Stimulated activated CD4-positive, alpha-beta T cell treated with anti-CD3 and anti-CD28 coated beads, Interleukin-15, amount 100 ng/mL, for 48 hours (primary cell): ENCODE data around the gene TEX35.

Experiments used
- DNase-seq, 2 donors: peaks; one replicate each; pipeline ENCODE4 v3.0.0-alpha.2; 2020; ENCODE audit warnings: low read depth in 2 of 2

The TEX35 gene

DNA sequence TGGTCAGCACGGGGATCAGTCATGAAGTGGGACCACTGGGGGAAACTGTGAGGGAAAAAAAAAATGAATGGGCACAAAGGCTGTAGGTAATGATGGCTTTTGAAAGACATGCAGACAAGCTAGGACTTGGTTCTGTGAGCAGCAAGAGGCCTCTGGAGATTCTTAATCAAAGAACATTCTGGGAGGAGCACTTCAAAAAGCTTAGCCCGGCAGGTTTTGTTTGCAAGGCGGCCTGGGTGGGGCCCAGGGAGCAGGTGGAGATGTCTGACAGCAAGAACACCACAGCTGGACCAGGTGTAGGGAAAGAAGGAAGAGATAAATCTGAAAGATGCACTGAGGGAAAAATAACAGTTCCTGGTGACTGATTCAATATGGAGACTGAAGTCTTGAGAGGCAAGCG, 6.0 kb downstream of the TEX35 start:
- no peak for DNase-seq

DNA sequence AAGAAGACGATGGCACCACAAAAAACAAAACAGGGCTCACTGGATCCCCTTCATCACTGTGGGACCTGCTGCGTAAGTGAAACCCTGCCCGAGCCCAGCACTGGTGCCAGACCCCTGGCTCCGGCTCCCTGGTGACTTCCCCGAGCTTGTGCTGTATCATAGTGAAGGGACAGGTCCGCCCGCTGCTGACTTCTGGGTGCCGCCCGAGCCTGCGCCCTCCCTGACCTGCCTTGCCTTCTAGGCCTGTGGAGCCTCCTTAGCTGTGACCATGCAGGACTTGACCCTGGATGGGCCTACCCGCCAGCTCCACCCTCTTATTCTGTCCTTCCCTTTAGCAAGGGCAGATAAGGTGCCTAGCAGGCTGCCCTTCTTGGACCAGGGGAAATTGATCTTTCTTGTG, 7.9 kb downstream of the TEX35 start:
- no peak for DNase-seq

DNA sequence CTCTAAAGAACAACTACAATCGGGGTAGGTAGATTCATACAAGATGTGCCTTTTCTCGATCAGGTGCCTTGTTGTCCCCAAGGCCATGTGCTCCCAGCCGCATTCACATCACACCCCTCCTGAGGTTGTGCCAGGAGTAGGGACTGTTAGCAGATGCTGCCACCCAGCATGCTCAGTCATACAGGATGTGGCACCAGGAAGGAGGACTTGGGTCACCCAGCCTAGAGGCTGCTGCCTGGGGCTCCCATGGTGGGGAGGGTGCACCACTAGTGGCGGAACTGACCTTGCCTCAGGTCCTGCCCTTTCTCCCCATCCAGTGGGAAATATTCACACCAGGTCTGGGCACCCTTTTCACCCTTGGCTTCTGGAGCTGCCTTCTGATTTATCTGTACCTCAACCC, 8.3 kb downstream of the TEX35 start:
- DNase-seq, result no peak

DNA sequence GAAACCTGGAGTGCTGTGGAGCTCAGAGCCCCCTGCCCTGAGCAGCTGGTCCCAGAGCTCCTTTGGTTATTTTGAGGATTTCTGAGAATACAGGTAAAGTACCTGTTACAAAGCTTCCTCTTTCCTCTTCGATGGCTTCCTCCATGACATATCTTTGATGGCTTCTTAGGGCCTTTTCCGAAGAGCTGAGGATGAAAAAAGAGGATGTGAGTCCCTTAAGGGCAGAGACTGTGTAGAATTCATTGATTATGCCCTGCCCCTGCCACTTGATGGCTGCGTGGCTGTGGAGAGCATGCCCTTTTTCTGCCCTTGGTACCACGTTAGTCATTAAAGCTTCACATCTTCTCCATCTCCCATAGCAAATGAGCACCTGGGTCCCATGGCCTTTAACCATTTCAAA, 14.2 kb downstream of the TEX35 start:
- DNase-seq, result no peak

DNA sequence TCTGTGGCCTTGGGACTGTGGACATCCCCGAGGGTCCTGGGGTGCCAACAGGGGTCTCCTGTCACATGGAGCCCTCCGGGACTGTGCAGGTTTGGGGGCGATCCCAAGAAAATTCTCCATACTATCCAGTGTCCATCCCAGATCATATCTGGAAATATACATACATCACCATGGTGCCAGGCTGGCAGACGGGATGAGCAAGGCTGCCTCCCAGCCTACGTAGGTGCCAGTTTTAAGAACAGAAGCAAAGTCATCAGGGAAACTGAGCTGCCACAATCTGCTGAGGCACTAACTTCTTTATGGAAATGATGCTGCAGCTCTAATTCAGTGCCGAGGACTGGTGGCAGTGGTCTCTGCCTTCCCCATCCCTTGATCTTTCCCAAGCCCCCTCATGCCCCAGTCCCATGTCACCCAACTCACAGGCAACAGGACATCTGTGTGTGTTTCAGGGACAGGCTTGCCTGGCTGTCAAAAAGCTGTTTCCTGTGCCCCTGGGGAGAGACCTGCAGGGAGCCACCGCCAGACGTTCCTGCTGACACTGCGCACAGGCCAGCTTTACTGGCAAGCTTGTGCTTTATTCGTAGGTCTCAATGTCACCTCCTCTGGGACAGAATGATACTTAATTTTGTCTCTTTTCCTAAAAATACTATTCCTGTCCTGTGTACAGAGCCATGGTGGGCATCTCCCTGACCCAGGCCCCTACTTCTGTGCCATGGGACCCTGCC, 15.5 kb downstream of the TEX35 start:
- no peak for DNase-seq

DNA sequence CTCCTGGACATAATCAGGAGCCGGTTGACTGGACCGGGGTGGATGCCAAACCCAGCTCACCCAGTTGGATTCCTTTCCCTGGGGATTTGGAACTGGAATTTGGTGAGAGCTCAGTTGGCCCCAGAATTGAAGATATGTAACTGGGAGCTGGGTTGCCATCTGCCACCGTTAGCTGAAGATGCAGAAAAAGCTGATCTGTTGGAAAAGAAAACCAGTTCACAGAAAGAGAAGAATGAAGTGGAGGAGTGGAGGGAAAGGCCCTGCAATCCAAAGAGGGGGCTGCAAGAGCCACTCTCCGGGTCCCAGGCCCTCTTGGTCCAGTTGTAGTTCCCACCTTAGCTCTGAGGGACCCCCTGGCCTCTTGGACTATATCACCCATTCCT, 16.0 kb downstream of the TEX35 start:
- DNase-seq, result no peak

DNA sequence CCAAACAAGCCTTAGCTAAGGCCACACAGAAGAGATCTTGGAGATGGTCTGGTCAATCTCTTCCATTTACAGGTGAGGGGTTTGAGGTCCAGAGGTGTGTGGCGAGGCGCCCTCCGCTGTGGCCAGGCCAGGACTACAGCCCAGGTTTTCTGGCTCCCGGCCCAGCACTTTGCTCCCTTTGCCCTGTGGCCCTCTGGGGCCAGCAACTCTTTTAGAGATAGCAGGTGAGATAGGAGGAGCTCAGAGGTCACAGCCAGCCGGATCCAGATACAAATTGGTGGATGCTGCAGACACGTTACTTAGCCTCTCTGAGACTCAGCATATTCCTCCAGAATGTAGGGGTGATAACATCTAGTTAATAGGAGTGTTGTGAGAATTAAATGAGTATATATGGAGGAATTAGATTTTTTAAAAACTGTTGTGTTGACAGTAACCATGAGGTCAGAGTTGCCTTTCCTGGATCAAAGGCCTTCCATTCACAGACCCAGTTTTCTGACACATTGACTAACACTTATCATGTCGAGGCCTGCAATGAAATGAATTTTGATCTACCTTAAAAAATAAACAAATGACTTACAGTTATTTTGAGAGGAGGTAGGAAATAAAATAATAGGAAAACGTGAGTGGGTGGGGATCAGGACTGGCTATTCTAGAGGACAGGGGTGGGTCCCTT, 16.6 kb downstream of the TEX35 start:
- DNase-seq, result no peak

DNA sequence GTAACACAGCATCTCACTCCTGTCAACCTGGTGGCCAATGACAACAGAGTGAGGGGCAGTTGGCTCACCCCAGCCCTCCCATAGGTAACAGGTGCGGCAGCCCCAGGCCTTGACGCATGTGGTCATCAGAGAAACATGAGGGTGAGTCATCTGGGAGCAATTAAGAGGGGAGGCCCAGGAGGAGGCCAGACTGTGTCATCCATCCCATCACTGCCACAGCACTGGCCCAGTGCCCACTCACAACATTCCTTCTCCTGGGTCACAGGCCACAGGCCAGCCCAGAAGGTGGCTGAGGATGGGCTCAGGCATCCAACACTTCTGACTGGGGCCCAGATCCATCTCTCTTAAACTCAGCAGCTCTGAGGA, 17.1 kb downstream of the TEX35 start:
- no peak for DNase-seq

DNA sequence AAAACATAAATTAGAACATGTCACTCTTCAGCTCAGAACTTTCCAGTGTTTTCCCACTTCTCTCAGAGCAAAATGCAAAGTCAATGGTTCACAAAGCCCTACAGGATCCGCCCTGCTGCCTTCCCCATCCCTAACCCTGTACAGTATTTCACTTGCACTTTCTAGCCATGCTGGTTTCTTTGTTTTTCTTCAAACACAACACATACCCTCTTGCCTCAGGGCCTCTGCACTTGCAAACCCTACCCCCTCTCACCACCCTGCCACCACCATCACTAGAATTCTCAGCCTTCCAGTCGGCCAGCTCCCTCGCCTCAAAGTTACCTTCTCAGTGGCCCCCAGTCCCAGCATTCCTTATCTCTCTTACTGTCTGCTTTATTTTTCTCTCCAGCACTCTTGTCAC, 17.6 kb downstream of the TEX35 start:
- DNase-seq, result no peak

DNA sequence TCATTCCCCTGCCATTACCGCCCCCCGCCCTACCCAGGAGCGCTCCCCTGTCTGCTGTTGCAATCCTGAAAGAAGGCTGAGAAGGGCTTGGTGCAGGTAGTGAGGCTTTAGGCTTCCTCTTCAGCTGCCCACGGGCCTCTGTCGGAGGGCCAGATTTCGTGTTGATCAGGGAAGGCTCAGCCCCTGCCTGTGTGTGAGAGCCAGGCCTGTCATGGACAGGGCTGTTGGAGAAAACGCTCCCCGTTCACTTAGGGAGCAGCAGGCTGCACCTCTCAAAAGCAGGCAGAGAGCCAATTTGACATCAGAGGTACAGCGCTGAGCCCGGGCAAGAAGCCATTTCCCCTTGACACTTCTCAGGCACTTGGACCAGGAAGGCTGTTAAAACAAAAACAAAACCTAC, 19.0 kb downstream of the TEX35 start:
- no peak for DNase-seq

DNA sequence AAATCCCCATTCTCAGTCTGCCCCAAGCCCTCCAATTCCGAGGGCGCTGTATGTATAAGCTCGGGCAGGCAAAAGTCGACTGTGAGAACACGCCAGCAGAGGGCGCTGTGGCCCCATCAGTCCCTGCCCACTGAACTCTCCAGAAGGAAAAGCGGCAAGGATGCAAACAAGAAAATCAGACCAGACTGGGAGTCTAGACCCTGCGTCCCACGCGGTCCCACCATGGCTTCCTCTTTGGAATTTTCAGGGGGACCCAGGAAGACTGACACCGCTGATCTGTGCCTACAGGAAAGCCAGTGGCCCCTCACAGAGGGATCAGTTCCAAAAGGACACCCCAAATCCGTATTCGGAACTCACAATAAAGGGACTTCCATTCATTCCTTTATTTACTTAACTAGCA, 19.5 kb downstream of the TEX35 start:
- DNase-seq, result peak; percentile 48 to 63

DNA sequence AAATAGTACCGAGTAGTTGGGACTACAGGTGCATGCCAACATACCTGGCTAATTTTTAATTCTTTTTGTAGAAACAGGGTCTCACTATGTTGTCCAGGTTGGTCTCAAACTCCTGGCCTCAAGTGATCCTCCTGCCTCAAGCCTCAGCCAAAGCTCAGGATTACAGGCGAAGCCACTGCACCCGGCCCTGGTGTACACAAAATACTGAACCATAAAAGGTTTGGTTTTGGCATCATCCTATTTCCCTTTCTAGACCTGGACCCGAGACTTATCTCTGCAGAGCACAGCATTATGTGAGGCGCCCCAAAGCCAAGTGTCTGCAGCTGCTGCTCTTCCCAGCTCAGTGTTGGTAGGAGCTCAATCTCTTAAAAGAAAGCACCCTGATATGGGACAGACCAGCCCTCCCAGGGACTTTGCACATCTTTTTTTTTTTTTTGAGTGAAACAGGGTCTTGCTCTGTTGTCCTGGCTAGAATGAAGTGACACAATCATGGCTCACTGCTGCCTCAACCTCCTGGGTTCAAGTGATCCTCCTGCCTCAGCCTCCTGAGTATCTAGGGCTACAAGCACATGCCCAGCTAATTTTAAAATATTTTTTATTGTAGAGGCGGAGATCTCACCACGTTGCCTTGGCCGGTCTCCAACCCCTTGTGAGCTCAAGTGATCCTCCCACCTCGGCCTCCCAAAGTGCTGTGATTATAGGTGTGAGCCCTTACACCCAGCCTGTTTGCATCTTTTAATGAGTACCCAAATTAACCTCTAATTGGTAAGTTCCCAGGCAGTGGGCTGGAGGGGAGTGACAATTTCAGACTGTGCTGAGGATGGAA, 20.4 kb downstream of the TEX35 start:
- DNase-seq, result no peak

DNA sequence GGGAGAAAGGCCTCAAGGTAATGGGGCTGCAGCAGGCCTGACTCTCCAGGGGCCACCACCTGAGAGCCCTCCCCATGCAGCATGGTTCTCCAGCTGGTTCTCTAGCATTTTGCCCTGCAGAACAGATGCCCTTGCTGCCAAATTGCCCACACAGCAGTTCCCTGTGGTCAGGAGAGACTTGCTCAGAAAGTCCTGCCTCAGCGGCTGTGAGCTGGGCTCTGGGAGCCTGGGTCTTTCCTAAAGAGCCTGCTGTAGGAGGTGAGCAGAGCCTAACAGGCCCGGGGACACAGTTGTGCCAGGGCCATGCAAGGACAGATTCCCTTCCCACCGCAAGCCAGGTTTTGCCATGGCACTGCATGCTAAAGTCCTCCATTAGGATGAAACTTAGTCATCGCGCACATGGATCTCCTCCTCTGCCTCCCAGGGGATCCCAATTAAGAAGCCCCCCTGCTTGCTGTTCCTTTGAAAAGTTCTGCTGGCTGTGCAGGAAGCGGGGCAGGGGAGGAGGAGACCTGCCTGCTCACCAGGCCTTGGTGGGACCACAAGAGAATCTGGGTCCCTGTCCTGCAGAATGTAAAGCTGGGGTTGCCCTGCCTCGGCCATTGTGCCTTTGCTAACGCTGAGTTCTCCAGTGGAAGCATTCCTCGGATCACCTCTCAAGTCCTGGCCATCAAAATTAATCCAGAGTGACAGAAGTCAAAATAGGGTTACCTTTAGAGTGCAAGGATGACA, 21.4 kb downstream of the TEX35 start:
- DNase-seq, result no peak

DNA sequence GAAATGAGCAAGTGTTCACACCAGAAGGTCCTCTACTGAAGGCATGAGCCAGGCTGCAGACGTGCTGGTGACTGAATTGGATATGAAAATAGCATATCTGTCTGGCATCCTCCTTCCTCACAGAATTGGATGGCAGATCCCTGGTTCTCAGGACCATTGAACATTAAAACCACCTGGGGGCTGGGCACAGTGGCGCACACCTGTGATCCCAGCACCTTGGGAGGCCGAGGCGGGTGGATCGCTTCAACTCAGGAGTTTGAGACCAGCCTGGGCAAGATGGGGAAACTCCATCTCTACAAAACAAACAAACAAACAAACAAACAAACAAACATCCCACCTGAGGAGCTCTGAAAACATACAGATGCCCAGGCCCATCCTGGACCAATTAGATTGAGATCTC, 23.4 kb downstream of the TEX35 start:
- DNase-seq, result no peak

DNA sequence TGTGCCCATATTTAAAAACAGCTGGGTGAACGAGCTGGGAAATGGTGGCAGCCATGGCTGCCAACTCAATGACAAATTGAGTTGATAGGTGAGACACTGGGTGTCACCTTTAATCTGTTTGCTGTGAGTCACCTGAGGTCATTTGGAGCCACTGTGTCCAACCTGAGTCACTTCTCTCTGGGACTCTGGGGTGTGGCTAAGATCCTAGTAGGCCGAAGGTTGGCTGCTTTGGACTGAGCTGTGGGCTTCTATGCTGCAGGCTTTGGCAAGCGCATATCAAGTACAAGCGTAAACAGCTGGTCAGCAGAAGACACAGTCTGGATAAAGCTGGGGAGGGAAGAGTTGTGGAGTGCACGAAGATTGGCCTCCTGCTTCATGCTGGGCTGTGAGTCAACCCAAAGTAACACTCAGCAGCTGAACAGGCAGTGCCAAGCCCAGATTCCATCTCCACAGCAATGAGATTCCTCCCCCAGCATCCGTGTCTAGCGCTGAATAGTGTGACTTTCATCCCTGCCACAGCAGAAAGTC, 24.0 kb downstream of the TEX35 start:
- no peak for DNase-seq

DNA sequence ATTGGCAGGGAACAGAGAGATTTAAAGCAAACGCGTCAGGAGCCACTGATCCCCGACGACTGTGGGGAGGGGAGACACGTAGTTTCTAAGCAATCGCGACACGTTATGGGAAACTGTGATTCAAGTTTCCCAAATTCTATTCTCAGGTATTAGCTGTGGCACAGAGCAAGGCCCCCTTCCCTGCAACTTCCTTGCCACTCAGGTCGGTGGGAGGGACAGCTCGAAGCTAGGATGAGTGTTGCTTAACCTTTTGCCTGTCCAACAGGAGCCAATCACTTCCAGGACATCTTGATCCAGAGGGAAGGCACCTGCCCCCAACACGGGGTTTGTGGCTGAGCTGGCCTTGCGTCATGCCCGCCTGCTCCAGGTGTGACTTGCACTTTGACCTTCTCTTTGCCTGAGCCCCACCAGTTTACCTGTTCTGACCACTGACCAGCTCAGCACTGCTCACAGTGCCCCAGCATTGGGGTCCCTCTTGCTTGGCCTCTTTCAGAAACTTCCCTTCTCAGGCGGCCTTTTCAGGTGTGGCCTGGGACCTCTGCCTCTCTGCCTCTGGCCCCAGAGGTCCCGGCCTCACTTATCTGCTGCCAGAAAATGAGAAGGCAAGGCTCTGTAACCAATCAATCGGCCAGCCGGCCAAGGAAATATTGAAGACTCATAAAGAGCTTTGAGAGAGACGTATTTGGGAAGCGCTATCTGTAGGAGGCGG, 24.6 kb downstream of the TEX35 start:
- no peak for DNase-seq

DNA sequence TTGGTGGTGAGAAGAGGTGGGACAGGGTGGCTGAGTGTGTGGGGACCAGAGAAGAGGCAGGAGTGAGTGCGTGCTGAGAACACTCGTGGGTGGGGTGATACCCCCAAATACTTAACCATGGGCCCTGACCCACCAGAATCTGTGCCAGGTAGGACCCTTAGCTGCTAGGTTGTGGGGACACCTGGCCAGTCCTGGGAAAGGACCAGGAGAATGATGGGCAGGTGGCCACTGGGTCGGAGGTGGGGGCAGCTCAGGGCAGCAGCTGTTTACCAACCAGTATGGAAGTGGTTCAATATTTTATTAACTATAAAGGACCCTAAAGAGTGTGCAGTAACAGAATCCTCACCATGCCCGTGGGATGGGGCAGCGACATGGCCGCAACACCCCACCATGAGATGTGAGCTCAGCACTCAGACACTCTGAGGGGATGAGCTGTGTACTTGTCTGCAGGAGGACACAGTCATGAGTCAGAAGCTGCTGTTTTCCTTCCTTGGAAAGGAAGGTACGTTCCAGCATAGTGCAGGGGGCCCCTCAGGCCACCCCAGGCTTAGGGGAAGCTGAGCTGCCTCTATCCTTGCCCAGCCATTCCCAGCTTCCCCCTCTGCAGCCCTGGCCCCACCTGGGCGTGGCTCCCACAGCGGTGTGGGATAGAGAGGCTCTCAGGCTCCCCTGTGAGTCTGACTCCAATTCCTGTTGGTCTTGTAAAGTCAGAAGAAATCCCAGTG, 25.4 kb downstream of the TEX35 start:
- no peak for DNase-seq

DNA sequence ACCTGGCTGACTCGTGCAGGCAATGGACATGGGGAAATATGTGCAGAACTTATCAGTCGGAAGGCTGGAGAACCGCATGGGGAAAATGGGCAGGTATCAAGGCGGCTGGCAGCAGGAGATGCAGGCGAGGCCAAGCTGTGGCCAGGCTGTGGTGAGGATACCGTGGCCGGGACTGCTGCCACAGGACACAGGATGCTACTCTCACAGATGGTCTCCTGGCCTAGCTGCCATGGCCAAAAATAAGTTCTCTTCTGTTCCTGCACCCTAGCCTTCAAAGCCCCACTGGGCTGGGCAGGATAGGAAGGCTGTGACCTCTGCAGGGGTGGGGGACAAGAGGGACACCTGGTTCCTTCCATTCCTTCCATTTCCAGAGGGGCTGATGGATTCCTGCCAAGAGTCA, 26.4 kb downstream of the TEX35 start:
- no peak for DNase-seq

DNA sequence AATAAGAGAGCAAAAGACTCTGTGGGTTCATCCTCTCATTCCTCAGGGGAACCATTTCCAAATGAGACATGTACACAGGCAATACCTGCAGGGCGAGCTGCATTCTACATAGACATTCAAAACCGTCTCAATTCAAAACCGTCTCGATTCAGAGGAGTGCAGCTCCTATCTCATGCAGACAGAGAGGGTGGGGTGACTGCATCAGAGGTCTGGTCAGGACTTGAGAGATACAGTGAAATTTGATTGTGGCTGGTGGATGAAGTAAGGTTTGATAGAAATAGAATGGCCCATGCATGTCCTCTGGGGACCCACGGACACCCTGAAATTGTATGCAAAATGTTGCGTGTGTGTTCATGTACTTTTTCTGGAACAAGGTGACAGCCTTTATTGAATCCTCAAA, 27.3 kb downstream of the TEX35 start:
- DNase-seq, result no peak

DNA sequence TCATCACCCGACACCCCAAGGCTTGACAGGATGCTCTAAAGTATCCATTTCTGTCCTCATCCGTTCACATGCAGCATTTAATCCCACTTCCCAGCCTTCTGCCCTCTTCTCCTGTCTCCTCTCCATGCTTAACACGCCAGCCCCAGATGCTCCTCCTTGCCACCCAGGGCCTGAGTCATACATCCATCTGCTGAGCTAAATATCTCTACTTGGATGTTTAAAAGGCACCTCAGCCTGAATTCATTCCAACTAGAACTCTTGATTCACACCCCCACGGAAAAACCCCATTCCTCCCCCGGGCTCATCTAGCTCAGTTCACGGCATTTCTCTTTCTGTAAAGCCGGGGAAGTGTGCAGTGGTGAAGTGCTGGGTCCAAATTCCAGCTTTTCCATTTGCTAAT, 27.7 kb downstream of the TEX35 start:
- DNase-seq, result no peak

DNA sequence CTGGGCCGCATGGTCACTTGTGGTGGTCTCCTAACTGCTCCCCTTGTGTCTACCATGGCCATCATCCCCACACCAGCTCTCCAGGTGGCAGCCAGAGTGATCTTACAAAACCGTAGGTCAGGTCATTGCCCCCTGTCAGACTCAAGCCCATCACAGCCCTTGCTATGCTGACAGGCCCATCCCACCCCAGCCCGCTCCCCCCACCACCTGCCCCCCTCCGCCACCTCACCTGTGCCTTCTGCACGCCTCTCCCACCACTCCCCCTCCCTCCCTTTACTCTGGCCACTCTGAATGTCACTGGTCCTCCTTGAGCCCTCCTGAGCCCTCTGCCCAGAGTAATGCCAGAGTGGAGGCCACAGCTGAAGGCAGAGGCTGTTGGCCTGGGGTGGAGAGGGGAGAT, 28.5 kb downstream of the TEX35 start:
- DNase-seq, result no peak
